A549 (cell line): ENCODE measurements around the gene POLR1E. TPM values are rescaled to one million over a fixed set of nuclear protein-coding genes. Genes with fewer than 3 reads are reported as not detected.

Experiments used
- ATAC-seq, 2 experiments: fragments of 200-7000 bp in 1 of 2; fragments of >200 bp in 1 of 2; cut with Nextera tagmentation in 1 of 2; cut with Tn5 transposase in 1 of 2; 3 replicates each; pipeline versions ENCODE4 v1.8.0 to v1.9.1; 2018 to 2020; ENCODE audit warnings: mild to moderate bottlenecking in 1 of 2, moderate library complexity in 1 of 2
- CTCF ChIA-PET: fragments of 300-600 bp; sonication (Branson Sonifier 250); formaldehyde crosslinking; extraction: SDS; loops from one replicate; lab custom pipeline; 2021; ENCODE audit warnings: antibody characterized with exemption, inconsistent platforms; lab: Yijun Ruan, JAX
- POLR2A ChIA-PET: fragments of 350-600 bp; formaldehyde crosslinking; extraction: SDS; loops from one replicate; lab custom pipeline; 2021; ENCODE audit warnings: antibody characterized with exemption, inconsistent platforms; lab: Yijun Ruan, JAX
- DNase-seq, 2 experiments: peaks; one replicate each; pipeline versions ENCODE4 v3.0.0 to v3.0.0-alpha.2; 2011 to 2016; ENCODE audit warnings: low read depth in 1 of 2, low spot score in 1 of 2
- FAIRE-seq: peaks from 2 replicates; lab custom pipeline; 2011; peaks lifted over from hg19 to GRCh38; lab: Jason Lieb, UNC
- H3K27ac ChIP-seq, 2 experiments: fragments of >200 bp; sonication (Bioruptor Twin); formaldehyde crosslinking; 3 replicates each; pipeline ENCODE4 v1.5.1; 2016 to 2017
- H3K4me1 ChIP-seq: fragments of >200 bp; sonication (Bioruptor Twin); formaldehyde crosslinking; 3 replicates; pipeline ENCODE4 v1.6.1; 2016
- H3K4me2 ChIP-seq: fragments of >200 bp; sonication (Bioruptor Twin); formaldehyde crosslinking; 3 replicates; pipeline ENCODE4 v1.6.1; 2016
- H3K4me3 ChIP-seq: fragments of >200 bp; sonication (Bioruptor Twin); formaldehyde crosslinking; 3 replicates; pipeline ENCODE4 v1.5.1; 2016
- H3K9me3 ChIP-seq: fragments of >200 bp; sonication (Bioruptor Twin); formaldehyde crosslinking; 3 replicates; pipeline ENCODE4 v1.6.1; 2016
- BHLHE40 ChIP-seq: IDR thresholded peaks from 2 replicates; pipeline ENCODE4 v1.6.1; 2012; ENCODE audit warnings: low read depth, low read length, inconsistent platforms
- CBX8 ChIP-seq: fragments of 200-600 bp; sonication (generic); IDR thresholded peaks from 2 replicates; pipeline ENCODE4 v1.6.1; 2016
- CEBPB ChIP-seq, 2 experiments: fragments of >200 bp in 1 of 2; sonication (Bioruptor Twin) in 1 of 2; formaldehyde crosslinking in 1 of 2; IDR thresholded peaks; 2 replicates each; pipeline ENCODE4 v1.6.1; 2012 to 2016
- EP300 ChIP-seq, 2 experiments: fragments of >200 bp; sonication (Bioruptor Twin); formaldehyde crosslinking; IDR thresholded peaks; 2 replicates in 1 of 2; 3 replicates in 1 of 2; pipeline ENCODE4 v1.6.1; 2016 to 2017
- FOXS1 ChIP-seq: fragments of 250-450 bp; sonication (Bioruptor Pico); IDR thresholded peaks from 2 replicates; pipeline ENCODE4 v1.5.0; 2020; ENCODE audit warnings: mild to moderate bottlenecking, moderate library complexity
- GATA3 ChIP-seq: IDR thresholded peaks from 2 replicates; pipeline ENCODE4 v1.6.1; 2012; ENCODE audit warnings: borderline replicate concordance
- HDAC2 ChIP-seq: fragments of 200-600 bp; sonication (generic); IDR thresholded peaks from 2 replicates; pipeline ENCODE4 v1.6.1; 2016
- HOXA7 ChIP-seq: fragments of 250-450 bp; sonication (Bioruptor Pico); IDR thresholded peaks from 2 replicates; pipeline ENCODE4 v1.5.0; 2020; ENCODE audit warnings: mild to moderate bottlenecking, moderate library complexity
- JUNB ChIP-seq: fragments of >200 bp; sonication (Bioruptor Twin); formaldehyde crosslinking; IDR thresholded peaks from 2 replicates; pipeline ENCODE4 v1.6.1; 2016
- KDM5A ChIP-seq: fragments of 200-600 bp; sonication (generic); IDR thresholded peaks from 2 replicates; pipeline ENCODE4 v1.6.1; 2016; ENCODE audit warnings: antibody characterized with exemption, mild to moderate bottlenecking
- MAZ ChIP-seq: fragments of 150-350 bp; IDR thresholded peaks from 2 replicates; pipeline ENCODE4 v1.6.1; 2014; ENCODE audit warnings: antibody characterized with exemption, low read depth, low read length, borderline replicate concordance
- NPAS2 ChIP-seq: fragments of 250-450 bp; sonication (Bioruptor Pico); IDR thresholded peaks from 2 replicates; pipeline ENCODE4 v1.8.0; 2022; ENCODE audit warnings: mild to moderate bottlenecking, moderate library complexity, borderline replicate concordance
- NR3C1 ChIP-seq: fragments of >200 bp; sonication (Bioruptor Twin); formaldehyde crosslinking; IDR thresholded peaks from 3 replicates; pipeline ENCODE4 v1.6.1; 2017
- RAD21 ChIP-seq, 2 experiments: fragments of >200 bp in 1 of 2; sonication (Bioruptor Twin) in 1 of 2; formaldehyde crosslinking in 1 of 2; IDR thresholded peaks in 1 of 2; conservative IDR thresholded peaks in 1 of 2; 2 replicates in 1 of 2; 3 replicates in 1 of 2; pipeline ENCODE4 v1.6.1; 2012 to 2018; ENCODE audit warnings: inconsistent platforms in 1 of 2
- RARB ChIP-seq: fragments of 250-450 bp; sonication (Bioruptor Pico); IDR thresholded peaks from 2 replicates; pipeline ENCODE4 v1.8.0; 2021; ENCODE audit warnings: mild to moderate bottlenecking, moderate library complexity
- RCOR1 ChIP-seq: fragments of 150-350 bp; IDR thresholded peaks from 2 replicates; pipeline ENCODE4 v1.6.1; 2014; ENCODE audit warnings: antibody characterized with exemption, low read length, low read depth
- SREBF2 ChIP-seq: fragments of 450-650 bp; IDR thresholded peaks from 2 replicates; pipeline ENCODE4 v1.6.1; 2014; ENCODE audit warnings: mild to moderate bottlenecking, moderate library complexity
- TP53 ChIP-seq: fragments of 250-450 bp; sonication (Bioruptor Pico); IDR thresholded peaks from 2 replicates; pipeline ENCODE4 v1.5.0; 2021; ENCODE audit warnings: mild to moderate bottlenecking, moderate library complexity
- WGBS: methylation state at CpG from one replicate; pipeline ENCODE4 v1.1.6; 2017; ENCODE audit errors: missing lambda C conversion rate; 5-methylcytosine and 5-hydroxymethylcytosine counted together
- polyA plus RNA-seq, 4 experiments: library from polyadenylated mRNA; depleted of rRNA in 3 of 4; stranded (reverse); fragments of >200 nt; fragmentation: RNase III in 1 of 4; extraction: RNeasy Plus Mini Kit Qiagen cat#74134 plus additional on column Dnase treatment in 1 of 4; gene quantifications; 2 replicates in 3 of 4; 3 replicates in 1 of 4; pipeline ENCODE4 v1.2.3, GENCODE V29; 2011 to 2017
- TF ChIP-seq, protein P1 (sequence below): fragments of 250-450 bp; sonication (Bioruptor Pico); IDR thresholded peaks from 2 replicates; pipeline ENCODE4 v1.5.0; 2021; ENCODE audit warnings: mild to moderate bottlenecking, moderate library complexity, borderline replicate concordance
- TF ChIP-seq, protein P2 (sequence below): fragments of >200 bp; sonication (Bioruptor Twin); formaldehyde crosslinking; IDR thresholded peaks from 2 replicates; pipeline ENCODE4 v1.6.1; 2016
- TF ChIP-seq, protein P3 (sequence below): fragments of 200-600 bp; sonication (generic); IDR thresholded peaks from 2 replicates; pipeline ENCODE4 v1.6.1; 2016; ENCODE audit warnings: antibody characterized with exemption, mild to moderate bottlenecking, moderate library complexity

POLR1E gene
- polyA plus RNA-seq, 2 of the 4 experiments (the other 2 are of a cell fraction): 41.9 to 47.2 TPM

DNA sequence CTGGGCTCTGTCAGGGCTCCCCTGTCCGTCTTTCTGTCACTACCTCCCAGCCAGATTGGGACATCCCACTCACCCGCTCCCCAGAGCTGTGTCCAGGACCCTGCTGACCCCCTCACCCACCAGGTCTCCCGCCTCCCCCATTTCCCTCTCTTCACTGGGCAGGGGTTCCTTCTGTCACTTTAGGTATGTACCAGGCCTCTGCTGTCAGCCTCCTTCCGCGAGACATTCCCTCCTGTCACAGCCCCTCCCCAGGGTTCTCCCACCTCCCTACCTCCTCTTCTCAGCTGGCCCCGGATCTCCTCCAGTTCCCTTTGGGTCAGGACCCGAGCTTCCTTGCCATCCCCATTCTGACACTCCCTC is 488 bp downstream of the POLR1E start (continued):
- TF ChIP-seq HOXA7 (CRISPR knock-in tag): no peak
- no peak for TF ChIP-seq GATA3
- no peak for TF ChIP-seq FOXS1 (CRISPR knock-in tag)
- no peak for TF ChIP-seq NPAS2
- no peak for TF ChIP-seq SREBF2
- TF ChIP-seq RARB: no peak

DNA sequence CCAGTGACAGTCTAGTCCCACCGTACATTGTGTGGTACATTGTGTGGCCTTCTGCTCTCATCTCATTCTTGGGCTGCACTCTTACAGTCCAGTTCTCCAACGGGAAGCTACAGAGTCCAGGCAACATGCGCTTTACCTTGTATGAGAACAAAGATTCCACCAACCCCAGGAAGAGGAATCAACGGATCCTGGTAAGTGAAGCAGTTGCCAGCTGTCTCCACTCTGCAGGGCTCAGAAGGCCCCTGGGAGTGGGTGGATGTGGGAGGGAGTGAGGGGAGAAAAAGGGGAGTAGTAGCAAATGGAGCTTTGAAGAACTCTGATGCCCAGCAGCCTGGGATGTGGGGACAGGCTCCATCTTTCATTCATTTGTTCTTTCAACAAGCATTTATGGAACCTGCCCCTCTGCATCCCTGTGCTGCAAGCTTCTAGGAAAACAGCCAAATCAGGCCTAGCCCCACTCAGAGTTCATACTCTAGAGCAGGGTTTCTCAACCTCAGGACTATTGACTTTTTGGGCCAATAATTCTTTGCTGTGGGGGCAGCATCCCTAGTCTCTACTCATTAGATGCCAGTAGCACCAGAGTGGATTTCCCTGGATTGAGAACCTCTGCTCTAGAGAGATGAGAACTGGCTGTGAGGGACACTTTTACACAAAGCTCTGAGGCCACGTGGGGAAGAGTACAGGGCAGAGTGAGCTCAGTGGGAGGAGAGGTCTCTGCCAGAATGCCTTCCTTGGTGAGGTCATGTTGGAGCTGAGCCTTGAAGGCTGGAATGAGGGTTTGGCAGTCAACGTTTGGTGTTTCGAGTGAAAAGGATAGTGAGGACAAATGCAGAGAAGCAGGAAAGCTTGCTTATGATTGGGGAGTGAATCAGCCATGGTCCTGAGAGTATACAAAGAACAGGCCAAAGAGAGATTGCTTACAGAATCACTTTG is 1.1 kb downstream of the POLR1E start:
- WGBS: 28% methylated on average over 7 of the region's 7 CpGs
- peak overlapping the region; percentile 98 for H3K4me2 ChIP-seq
- peak overlapping the region; percentile 88 to 92 for H3K27ac ChIP-seq
- CTCF ChIA-PET: interaction anchor here (1.0 to 1.8 kb wide), 4 partner anchors 21 to 426 kb away, joined by 3 to 5 read pairs (median 4); no protein-coding TSS in a partner anchor
- FAIRE-seq (no peak), DNase-seq (no peak), ATAC-seq (peak; percentile 7 to 16; a peak in 3 of 6 replicates)
- H3K4me1 ChIP-seq: peaks cover 21% of the 10 kb centered on the region
- H3K9me3 ChIP-seq: no peaks in the 10 kb centered on the region
- POLR2A ChIA-PET: interaction anchor here (1.1 to 1.2 kb wide), 2 partner anchors 22 to 105 kb away, joined by 3 to 5 read pairs; partner anchors contain the start of gene ZBTB5
- no peak for TF ChIP-seq NR3C1
- peak overlapping the region; percentile 88 for H3K4me3 ChIP-seq

DNA sequence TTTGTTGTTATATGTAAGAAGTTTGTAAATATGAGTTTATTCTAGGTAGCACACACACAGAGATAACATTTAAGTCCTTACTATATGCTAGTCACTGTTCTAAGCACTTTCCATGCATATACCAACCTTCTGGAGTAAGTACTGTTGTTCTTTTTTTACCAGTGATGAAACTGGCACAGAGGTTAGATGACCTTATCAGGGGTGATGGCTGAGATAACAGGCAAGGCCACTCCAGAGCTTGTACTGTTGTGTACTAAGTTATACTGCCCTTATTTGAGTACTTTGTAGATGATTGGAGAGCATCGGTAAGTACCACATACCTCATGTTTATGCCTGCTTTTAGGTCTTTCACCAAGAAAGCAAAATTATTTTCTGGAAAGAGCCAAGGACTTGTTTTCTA is 6.2 kb downstream of the POLR1E start:
- no peak overlapping the region for H3K27ac ChIP-seq
- H3K9me3 ChIP-seq: no peaks in the 10 kb centered on the region
- no peak for DNase-seq
- H3K4me3 ChIP-seq: no peak overlapping the region
- POLR2A ChIA-PET: interaction anchor here (0.6 kb wide), 1 partner anchor 346 kb away, joined by 3 read pairs; no protein-coding TSS in a partner anchor
- H3K4me2 ChIP-seq: no peak overlapping the region
- no peak for FAIRE-seq
- CTCF ChIA-PET: interaction anchor here (0.5 kb wide), 1 partner anchor 193 kb away, joined by 3 read pairs; no protein-coding TSS in a partner anchor
- peaks cover 9% of the 10 kb centered on the region for H3K4me1 ChIP-seq
- 97% methylated on average over 1 of the region's 1 CpG for WGBS
- TF ChIP-seq HDAC2 (no peak), BHLHE40 (no peak), EP300 (IDR thresholded peaks at IDR 0.05) (no peak), HOXA7 (CRISPR knock-in tag) (no peak), MAZ (no peak), TP53 (no peak), CEBPB (IDR thresholded peaks at IDR 0.05) (no peak), RAD21 (conservative IDR thresholded peaks at IDR 0.05 in 1 of 2, IDR thresholded peaks at IDR 0.05 in 1 of 2) (no peak), SREBF2 (no peak), CBX8 (no peak), KDM5A (no peak), FOXS1 (CRISPR knock-in tag) (no peak), RCOR1 (no peak), JUNB (no peak)
- TF ChIP-seq, protein P1, sequence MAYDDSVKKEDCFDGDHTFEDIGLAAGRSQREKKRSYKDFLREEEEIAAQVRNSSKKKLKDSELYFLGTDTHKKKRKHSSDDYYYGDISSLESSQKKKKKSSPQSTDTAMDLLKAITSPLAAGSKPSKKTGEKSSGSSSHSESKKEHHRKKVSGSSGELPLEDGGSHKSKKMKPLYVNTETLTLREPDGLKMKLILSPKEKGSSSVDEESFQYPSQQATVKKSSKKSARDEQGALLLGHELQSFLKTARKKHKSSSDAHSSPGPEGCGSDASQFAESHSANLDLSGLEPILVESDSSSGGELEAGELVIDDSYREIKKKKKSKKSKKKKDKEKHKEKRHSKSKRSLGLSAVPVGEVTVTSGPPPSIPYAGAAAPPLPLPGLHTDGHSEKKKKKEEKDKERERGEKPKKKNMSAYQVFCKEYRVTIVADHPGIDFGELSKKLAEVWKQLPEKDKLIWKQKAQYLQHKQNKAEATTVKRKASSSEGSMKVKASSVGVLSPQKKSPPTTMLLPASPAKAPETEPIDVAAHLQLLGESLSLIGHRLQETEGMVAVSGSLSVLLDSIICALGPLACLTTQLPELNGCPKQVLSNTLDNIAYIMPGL: no peak
- TF ChIP-seq, protein P2, sequence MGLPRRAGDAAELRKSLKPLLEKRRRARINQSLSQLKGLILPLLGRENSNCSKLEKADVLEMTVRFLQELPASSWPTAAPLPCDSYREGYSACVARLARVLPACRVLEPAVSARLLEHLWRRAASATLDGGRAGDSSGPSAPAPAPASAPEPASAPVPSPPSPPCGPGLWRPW: no peak
- TF ChIP-seq, protein P3, sequence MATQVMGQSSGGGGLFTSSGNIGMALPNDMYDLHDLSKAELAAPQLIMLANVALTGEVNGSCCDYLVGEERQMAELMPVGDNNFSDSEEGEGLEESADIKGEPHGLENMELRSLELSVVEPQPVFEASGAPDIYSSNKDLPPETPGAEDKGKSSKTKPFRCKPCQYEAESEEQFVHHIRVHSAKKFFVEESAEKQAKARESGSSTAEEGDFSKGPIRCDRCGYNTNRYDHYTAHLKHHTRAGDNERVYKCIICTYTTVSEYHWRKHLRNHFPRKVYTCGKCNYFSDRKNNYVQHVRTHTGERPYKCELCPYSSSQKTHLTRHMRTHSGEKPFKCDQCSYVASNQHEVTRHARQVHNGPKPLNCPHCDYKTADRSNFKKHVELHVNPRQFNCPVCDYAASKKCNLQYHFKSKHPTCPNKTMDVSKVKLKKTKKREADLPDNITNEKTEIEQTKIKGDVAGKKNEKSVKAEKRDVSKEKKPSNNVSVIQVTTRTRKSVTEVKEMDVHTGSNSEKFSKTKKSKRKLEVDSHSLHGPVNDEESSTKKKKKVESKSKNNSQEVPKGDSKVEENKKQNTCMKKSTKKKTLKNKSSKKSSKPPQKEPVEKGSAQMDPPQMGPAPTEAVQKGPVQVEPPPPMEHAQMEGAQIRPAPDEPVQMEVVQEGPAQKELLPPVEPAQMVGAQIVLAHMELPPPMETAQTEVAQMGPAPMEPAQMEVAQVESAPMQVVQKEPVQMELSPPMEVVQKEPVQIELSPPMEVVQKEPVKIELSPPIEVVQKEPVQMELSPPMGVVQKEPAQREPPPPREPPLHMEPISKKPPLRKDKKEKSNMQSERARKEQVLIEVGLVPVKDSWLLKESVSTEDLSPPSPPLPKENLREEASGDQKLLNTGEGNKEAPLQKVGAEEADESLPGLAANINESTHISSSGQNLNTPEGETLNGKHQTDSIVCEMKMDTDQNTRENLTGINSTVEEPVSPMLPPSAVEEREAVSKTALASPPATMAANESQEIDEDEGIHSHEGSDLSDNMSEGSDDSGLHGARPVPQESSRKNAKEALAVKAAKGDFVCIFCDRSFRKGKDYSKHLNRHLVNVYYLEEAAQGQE: no peak
- no peak for ATAC-seq
